ENCODE measurements around the gene GPN2.

GRCh38 chr1:26921540-26922430 lies 31.7 kb upstream of the GPN2 start, which contains the start of gene NUDC:
- TF ChIP-seq, protein P1, sequence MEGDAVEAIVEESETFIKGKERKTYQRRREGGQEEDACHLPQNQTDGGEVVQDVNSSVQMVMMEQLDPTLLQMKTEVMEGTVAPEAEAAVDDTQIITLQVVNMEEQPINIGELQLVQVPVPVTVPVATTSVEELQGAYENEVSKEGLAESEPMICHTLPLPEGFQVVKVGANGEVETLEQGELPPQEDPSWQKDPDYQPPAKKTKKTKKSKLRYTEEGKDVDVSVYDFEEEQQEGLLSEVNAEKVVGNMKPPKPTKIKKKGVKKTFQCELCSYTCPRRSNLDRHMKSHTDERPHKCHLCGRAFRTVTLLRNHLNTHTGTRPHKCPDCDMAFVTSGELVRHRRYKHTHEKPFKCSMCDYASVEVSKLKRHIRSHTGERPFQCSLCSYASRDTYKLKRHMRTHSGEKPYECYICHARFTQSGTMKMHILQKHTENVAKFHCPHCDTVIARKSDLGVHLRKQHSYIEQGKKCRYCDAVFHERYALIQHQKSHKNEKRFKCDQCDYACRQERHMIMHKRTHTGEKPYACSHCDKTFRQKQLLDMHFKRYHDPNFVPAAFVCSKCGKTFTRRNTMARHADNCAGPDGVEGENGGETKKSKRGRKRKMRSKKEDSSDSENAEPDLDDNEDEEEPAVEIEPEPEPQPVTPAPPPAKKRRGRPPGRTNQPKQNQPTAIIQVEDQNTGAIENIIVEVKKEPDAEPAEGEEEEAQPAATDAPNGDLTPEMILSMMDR (conservative IDR thresholded peaks at IDR 0.05; ENCODE audit: low read length): no peak
- TF ChIP-seq EZH2phosphoT487 (IDR thresholded peaks at IDR 0.05; ENCODE audit: borderline replicate concordance, low read depth, low read length): no peak
